ENCODE measurements around the gene EHMT2.

EHMT2 gene

GRCh38 chr6:31889331-31889972 lies 8.0 kb downstream of the EHMT2 start (continued):
- TF ChIP-seq ZNF18 (tag by site-specific recombination; IDR thresholded peaks at IDR 0.05), result no peak
- TF ChIP-seq, protein P1, sequence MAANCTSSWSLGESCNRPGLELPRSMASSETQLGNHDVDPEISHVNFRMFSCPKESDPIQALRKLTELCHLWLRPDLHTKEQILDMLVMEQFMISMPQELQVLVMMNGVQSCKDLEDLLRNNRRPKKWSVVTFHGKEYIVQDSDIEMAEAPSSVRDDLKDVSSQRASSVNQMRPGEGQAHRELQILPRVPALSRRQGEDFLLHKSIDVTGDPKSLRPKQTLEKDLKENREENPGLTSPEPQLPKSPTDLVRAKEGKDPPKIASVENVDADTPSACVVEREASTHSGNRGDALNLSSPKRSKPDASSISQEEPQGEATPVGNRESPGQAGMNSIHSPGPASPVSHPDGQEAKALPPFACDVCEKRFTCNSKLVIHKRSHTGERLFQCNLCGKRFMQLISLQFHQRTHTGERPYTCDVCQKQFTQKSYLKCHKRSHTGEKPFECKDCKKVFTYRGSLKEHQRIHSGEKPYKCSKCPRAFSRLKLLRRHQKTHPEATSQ (tag by site-specific recombination; IDR thresholded peaks at IDR 0.05), result no peak
- TF ChIP-seq, protein P2, sequence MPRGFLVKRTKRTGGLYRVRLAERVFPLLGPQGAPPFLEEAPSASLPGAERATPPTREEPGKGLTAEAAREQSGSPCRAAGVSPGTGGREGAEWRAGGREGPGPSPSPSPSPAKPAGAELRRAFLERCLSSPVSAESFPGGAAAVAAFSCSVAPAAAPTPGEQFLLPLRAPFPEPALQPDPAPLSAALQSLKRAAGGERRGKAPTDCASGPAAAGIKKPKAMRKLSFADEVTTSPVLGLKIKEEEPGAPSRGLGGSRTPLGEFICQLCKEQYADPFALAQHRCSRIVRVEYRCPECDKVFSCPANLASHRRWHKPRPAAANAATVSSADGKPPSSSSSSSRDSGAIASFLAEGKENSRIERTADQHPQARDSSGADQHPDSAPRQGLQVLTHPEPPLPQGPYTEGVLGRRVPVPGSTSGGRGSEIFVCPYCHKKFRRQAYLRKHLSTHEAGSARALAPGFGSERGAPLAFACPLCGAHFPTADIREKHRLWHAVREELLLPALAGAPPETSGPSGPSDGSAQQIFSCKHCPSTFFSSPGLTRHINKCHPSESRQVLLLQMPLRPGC (tag by site-specific recombination; IDR thresholded peaks at IDR 0.05), result no peak

GRCh38 chr6:31888276-31889258 lies 8.9 kb downstream of the EHMT2 start:
- Histone ChIP-seq H3K4me1 (ENCODE audit: control insufficient read depth, insufficient read depth, low read length) (no peaks in the 10 kb centered on the region), H3K36me3 (ENCODE audit: control insufficient read depth in 2 of 2, insufficient read depth in 1 of 2, low read length in 2 of 2) (peaks cover 50 to 89% of the 10 kb centered on the region in 2 experiments), H3K4me3 (ENCODE audit: low read depth, low read length) (no peak overlapping the region), H3K9me3 (ENCODE audit: control insufficient read depth, insufficient read depth, low read depth, low read length) (no peaks in the 10 kb centered on the region), H3K27ac (ENCODE audit: extremely low read depth, low read depth, low read length) (no peak overlapping the region)
- ChIA-PET POLR2A (interaction anchor here (0.7 to 2.6 kb wide), 7 partner anchors 10 to 235 kb away, joined by 3 to 13 read pairs (median 4); partner anchors contain the start of genes HSPA1B, LSM2 and NEU1), CTCF (interaction anchor here (0.5 to 4.6 kb wide), 21 partner anchors 10 to 312 kb away, joined by 3 to 53 read pairs (median 3); partner anchors contain the start of genes EHMT2, LY6G5C and NEU1)
- TF ChIP-seq GLIS2 (tag by site-specific recombination; IDR thresholded peaks at IDR 0.05), result 0 out of 2 replicates have a peak, but pooled peaks have one; percentile 12
- TF ChIP-seq, protein P3, sequence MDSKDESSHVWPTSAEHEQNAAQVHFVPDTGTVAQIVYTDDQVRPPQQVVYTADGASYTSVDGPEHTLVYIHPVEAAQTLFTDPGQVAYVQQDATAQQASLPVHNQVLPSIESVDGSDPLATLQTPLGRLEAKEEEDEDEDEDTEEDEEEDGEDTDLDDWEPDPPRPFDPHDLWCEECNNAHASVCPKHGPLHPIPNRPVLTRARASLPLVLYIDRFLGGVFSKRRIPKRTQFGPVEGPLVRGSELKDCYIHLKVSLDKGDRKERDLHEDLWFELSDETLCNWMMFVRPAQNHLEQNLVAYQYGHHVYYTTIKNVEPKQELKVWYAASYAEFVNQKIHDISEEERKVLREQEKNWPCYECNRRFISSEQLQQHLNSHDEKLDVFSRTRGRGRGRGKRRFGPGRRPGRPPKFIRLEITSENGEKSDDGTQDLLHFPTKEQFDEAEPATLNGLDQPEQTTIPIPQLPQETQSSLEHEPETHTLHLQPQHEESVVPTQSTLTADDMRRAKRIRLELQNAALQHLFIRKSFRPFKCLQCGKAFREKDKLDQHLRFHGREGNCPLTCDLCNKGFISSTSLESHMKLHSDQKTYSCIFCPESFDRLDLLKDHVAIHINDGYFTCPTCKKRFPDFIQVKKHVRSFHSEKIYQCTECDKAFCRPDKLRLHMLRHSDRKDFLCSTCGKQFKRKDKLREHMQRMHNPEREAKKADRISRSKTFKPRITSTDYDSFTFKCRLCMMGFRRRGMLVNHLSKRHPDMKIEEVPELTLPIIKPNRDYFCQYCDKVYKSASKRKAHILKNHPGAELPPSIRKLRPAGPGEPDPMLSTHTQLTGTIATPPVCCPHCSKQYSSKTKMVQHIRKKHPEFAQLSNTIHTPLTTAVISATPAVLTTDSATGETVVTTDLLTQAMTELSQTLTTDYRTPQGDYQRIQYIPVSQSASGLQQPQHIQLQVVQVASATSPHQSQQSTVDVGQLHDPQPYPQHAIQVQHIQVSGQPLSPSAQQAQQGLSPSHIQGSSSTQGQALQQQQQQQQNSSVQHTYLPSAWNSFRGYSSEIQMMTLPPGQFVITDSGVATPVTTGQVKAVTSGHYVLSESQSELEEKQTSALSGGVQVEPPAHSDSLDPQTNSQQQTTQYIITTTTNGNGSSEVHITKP (tag by site-specific recombination; IDR thresholded peaks at IDR 0.05), result peak; percentile 47; the same call in 1 of the 2 replicates
- TF ChIP-seq, protein P4, sequence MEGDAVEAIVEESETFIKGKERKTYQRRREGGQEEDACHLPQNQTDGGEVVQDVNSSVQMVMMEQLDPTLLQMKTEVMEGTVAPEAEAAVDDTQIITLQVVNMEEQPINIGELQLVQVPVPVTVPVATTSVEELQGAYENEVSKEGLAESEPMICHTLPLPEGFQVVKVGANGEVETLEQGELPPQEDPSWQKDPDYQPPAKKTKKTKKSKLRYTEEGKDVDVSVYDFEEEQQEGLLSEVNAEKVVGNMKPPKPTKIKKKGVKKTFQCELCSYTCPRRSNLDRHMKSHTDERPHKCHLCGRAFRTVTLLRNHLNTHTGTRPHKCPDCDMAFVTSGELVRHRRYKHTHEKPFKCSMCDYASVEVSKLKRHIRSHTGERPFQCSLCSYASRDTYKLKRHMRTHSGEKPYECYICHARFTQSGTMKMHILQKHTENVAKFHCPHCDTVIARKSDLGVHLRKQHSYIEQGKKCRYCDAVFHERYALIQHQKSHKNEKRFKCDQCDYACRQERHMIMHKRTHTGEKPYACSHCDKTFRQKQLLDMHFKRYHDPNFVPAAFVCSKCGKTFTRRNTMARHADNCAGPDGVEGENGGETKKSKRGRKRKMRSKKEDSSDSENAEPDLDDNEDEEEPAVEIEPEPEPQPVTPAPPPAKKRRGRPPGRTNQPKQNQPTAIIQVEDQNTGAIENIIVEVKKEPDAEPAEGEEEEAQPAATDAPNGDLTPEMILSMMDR (tag by site-specific recombination; IDR thresholded peaks at IDR 0.05), result peak; percentile 63; the same call in 1 of the 2 replicates
- no peak for TF ChIP-seq ZNF354C (tag by site-specific recombination; IDR thresholded peaks at IDR 0.05; ENCODE audit: borderline replicate concordance, low read depth)
